Measurements from ENCODE around the gene BCDIN3D.

BCDIN3D gene

GRCh38 chr12:49873361-49873934 is 30.5 kb upstream of the BCDIN3D start:
- TF ChIP-seq, protein P1, sequence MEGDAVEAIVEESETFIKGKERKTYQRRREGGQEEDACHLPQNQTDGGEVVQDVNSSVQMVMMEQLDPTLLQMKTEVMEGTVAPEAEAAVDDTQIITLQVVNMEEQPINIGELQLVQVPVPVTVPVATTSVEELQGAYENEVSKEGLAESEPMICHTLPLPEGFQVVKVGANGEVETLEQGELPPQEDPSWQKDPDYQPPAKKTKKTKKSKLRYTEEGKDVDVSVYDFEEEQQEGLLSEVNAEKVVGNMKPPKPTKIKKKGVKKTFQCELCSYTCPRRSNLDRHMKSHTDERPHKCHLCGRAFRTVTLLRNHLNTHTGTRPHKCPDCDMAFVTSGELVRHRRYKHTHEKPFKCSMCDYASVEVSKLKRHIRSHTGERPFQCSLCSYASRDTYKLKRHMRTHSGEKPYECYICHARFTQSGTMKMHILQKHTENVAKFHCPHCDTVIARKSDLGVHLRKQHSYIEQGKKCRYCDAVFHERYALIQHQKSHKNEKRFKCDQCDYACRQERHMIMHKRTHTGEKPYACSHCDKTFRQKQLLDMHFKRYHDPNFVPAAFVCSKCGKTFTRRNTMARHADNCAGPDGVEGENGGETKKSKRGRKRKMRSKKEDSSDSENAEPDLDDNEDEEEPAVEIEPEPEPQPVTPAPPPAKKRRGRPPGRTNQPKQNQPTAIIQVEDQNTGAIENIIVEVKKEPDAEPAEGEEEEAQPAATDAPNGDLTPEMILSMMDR (IDR thresholded peaks at IDR 0.05): no peak

- TF ChIP-seq, protein P1 (IDR thresholded peaks at IDR 0.05): 0 out of 2 replicates have a peak, but pooled peaks have one; percentile 15
Measured at GRCh38 chr12:49872781-49873181, 29.9 kb upstream of the BCDIN3D start.

DNA sequence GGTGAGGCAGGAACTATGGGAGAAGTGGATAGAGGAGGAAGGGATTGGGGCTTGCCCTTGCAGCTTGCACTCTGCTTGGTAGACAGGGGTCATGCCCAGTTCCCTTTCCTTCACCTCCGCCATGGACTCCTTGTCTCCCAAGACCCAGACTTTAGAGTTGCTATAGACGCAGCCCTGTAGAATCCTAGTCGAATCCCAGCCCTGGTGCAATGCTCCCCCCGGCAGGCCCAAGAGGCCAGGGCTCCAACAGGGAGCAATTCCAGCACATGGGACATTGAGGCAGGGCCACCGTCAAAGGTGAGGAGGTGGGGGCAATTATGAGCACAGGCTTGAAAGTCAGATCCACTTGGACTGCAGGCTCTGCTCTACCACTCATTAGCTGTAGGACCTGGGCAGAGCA is 29.5 kb upstream of the BCDIN3D start:
- TF ChIP-seq, protein P1 (IDR thresholded peaks at IDR 0.05): no peak

- TF ChIP-seq, protein P1 (IDR thresholded peaks at IDR 0.05): no peak
Measured at GRCh38 chr12:49871263-49871561, 28.3 kb upstream of the BCDIN3D start.

DNA sequence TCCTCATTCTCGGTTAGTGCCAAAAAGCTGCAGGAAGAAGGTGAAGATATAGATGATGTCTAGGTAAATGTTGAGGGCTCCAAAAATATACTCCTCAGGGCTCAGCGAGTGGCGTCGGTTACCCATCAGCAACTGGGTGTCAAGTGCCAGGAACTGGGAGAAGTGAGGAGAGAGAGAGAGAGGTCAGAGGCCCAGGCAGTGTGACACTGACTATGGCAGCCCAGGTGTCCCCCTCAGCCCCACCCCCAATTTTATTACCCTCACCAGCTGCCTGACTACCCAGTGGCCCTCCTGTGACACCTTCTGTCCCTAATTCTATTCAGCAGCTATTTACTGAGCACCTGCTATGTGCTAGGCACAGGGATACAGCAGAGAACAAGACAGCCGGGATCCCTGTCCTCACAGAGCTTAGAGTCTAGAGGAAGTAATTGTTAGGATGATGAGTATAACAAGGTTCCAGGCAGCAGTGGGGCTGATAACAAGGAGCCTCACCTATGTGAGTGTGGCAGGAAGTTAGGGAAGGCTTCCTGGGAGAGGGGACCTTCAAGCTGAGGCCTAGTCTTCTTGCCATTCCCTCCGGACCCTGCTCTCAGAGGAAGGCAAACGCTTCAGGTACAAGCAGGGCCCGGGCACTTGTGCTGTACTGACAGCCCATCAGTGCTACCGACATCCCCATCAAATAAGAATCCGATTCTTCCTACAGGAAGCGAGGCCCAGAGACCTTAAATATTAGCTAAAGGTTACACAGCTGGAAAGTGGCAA is 27.8 kb upstream of the BCDIN3D start:
- TF ChIP-seq, protein P1 (IDR thresholded peaks at IDR 0.05): no peak

DNA sequence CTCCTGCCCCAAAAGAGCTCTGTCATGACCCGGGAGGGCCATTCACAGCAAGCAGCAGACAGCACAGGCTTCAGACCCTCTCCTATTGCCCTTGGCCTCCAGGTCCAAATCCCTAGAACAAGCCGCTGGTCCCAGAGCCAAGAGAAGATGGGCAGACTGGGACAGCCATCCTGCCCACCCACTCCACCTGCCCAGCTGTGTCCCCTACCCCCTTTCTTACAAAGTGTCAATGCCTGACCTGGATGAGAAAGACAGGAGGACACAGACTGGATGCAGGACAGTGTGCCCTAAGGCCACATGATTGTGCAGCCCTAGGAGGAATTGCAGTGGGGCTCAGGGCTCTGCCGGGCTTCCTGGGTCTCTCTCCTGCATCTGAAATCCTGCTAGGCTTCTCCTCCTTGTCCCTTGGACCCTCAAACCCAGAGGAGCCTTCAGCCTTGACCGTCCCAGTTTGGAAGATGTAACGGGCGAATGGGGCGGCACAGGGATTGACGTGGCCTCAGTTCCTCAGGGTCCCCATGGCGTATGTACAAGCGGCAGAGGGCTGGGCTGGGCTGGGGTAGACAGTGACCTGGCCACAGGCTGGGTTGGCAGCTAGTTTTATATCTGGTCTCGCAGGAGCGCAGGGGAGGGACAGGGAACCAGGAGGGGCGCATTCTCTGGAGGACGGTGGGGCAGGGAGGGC is 27.1 kb upstream of the BCDIN3D start:
- TF ChIP-seq, protein P1 (IDR thresholded peaks at IDR 0.05): no peak

GRCh38 chr12:49868952-49869815 is 26.3 kb upstream of the BCDIN3D start:
- TF ChIP-seq, protein P1 (IDR thresholded peaks at IDR 0.05): no peak

Measured in LNCAP (cell line).